Hindlimb muscle (tissue), 1 donor: ENCODE results near the gene PRKCA. TPM values are rescaled to one million over a fixed set of nuclear protein-coding genes. Genes with fewer than 3 reads are reported as not detected.

ENCODE experiments used
- DNase-seq: peaks from one replicate; pipeline ENCODE4 v3.0.0-alpha.2; 2013
- polyA plus RNA-seq: library from polyadenylated mRNA; unstranded; fragments of 120-200 nt; gene quantifications from one replicate; pipeline ENCODE4 v1.2.1, GENCODE V29; 2013; ENCODE audit not compliant: insufficient read length

Gene PRKCA
- polyA plus RNA-seq, 1 donor, result 2.9 TPM

- no peak for DNase-seq
Observed at GRCh38 chr17:66520999-66521398, 218.6 kb downstream of the PRKCA start.

GRCh38 chr17:66522591-66523272 lies 220.3 kb downstream of the PRKCA start:
- DNase-seq, result no peak

GRCh38 chr17:66523378-66524200 lies 221.2 kb downstream of the PRKCA start:
- no peak for DNase-seq

- no peak for DNase-seq
Observed at GRCh38 chr17:66524877-66525276, 222.5 kb downstream of the PRKCA start.

- DNase-seq, result no peak
Observed at GRCh38 chr17:66525338-66525737, 222.9 kb downstream of the PRKCA start.

GRCh38 chr17:66526827-66527226 lies 224.4 kb downstream of the PRKCA start:
- DNase-seq, result no peak

GRCh38 chr17:66527335-66527734 lies 224.9 kb downstream of the PRKCA start:
- no peak for DNase-seq

- DNase-seq, result no peak
Observed at GRCh38 chr17:66531851-66532295, 229.5 kb downstream of the PRKCA start.

GRCh38 chr17:66533572-66533971 lies 231.2 kb downstream of the PRKCA start:
- no peak for DNase-seq

GRCh38 chr17:66533986-66534385 lies 231.6 kb downstream of the PRKCA start:
- no peak for DNase-seq

- no peak for DNase-seq
Observed at GRCh38 chr17:66535611-66536010, 233.2 kb downstream of the PRKCA start.

GRCh38 chr17:66537502-66537901 lies 235.1 kb downstream of the PRKCA start:
- no peak for DNase-seq

GRCh38 chr17:66538776-66539175 lies 236.4 kb downstream of the PRKCA start:
- no peak for DNase-seq

GRCh38 chr17:66540131-66540781 lies 237.8 kb downstream of the PRKCA start:
- peak; percentile 48 for DNase-seq

- no peak for DNase-seq
Observed at GRCh38 chr17:66541461-66542128, 239.2 kb downstream of the PRKCA start.

GRCh38 chr17:66542129-66542966 lies 239.9 kb downstream of the PRKCA start:
- DNase-seq, result no peak

GRCh38 chr17:66542967-66543520 lies 240.6 kb downstream of the PRKCA start:
- DNase-seq, result no peak

- no peak for DNase-seq
Observed at GRCh38 chr17:66543526-66543925, 241.1 kb downstream of the PRKCA start.

GRCh38 chr17:66545918-66546317 lies 243.5 kb downstream of the PRKCA start:
- no peak for DNase-seq

GRCh38 chr17:66547151-66547865 lies 244.9 kb downstream of the PRKCA start:
- DNase-seq, result no peak

GRCh38 chr17:66548158-66548557 lies 245.7 kb downstream of the PRKCA start:
- no peak for DNase-seq
